ENCODE measurements around the gene MKNK1. TPM values are rescaled to one million over a fixed set of nuclear protein-coding genes. Genes with fewer than 3 reads are reported as not detected.

The MKNK1 gene
- total and polyA plus RNA-seq, 2 experiments from 2014 or later: 17.8 to 20.6 TPM

GRCh38 chr1:46556822-46557221 is 47.2 kb downstream of the MKNK1 start:
- Histone ChIP-seq H2AFZ (no peak overlapping the region), H3K4me3 (no peak overlapping the region), H4K20me1 (ENCODE audit: insufficient read depth, poor library complexity, severe bottlenecking) (no peaks in the 10 kb centered on the region), H3K4me1 (ENCODE audit: insufficient read depth) (no peaks in the 10 kb centered on the region), H3K36me3 (replicated peaks; ENCODE audit: insufficient read depth, low read depth) (no peaks in the 10 kb centered on the region), H3K9me2 (replicated peaks; ENCODE audit: insufficient read depth) (no peaks in the 10 kb centered on the region), H3K9me3 (ENCODE audit: low read depth) (no peaks in the 10 kb centered on the region), H3K79me2 (no peaks in the 10 kb centered on the region), H3K27ac (no peak overlapping the region), H3K27me3 (no peaks in the 10 kb centered on the region), H3K4me2 (no peak overlapping the region)
- WGBS (ENCODE audit: low lambda C conversion rate, missing lambda C conversion rate): 88% methylated on average over 3 of the region's 3 CpGs
- no peak for TF ChIP-seq EZH2phosphoT487 (IDR thresholded peaks at IDR 0.05; ENCODE audit: low read depth, severe bottlenecking, unreplicated experiment)
- TF ChIP-seq CTCF (IDR thresholded peaks at IDR 0.05; ENCODE audit: poor library complexity): no peak
- no peak for TF ChIP-seq EZH2 (IDR thresholded peaks at IDR 0.05; ENCODE audit: borderline replicate concordance)
- DNase-seq (ENCODE audit: low spot score): no peak

GRCh38 chr1:46555826-46556619 is 48.0 kb downstream of the MKNK1 start:
- Histone ChIP-seq H3K4me3 (no peak overlapping the region), H3K79me2 (no peaks in the 10 kb centered on the region), H3K4me2 (no peak overlapping the region), H3K36me3 (replicated peaks; ENCODE audit: insufficient read depth, low read depth) (no peaks in the 10 kb centered on the region), H3K27me3 (no peaks in the 10 kb centered on the region), H3K9me2 (replicated peaks; ENCODE audit: insufficient read depth) (no peaks in the 10 kb centered on the region), H4K20me1 (ENCODE audit: insufficient read depth, poor library complexity, severe bottlenecking) (no peaks in the 10 kb centered on the region), H2AFZ (no peak overlapping the region), H3K27ac (no peak overlapping the region), H3K9me3 (ENCODE audit: low read depth) (no peaks in the 10 kb centered on the region), H3K4me1 (ENCODE audit: insufficient read depth) (no peaks in the 10 kb centered on the region)
- DNase-seq (ENCODE audit: low spot score): no peak
- TF ChIP-seq EZH2phosphoT487 (IDR thresholded peaks at IDR 0.05; ENCODE audit: low read depth, severe bottlenecking, unreplicated experiment): no peak
- TF ChIP-seq EZH2 (IDR thresholded peaks at IDR 0.05; ENCODE audit: borderline replicate concordance): no peak
- TF ChIP-seq CTCF (IDR thresholded peaks at IDR 0.05; ENCODE audit: poor library complexity): no peak
- WGBS (ENCODE audit: low lambda C conversion rate, missing lambda C conversion rate): 80% methylated on average over 7 of the region's 7 CpGs

GRCh38 chr1:46554597-46555381 is 49.3 kb downstream of the MKNK1 start:
- Histone ChIP-seq H4K20me1 (ENCODE audit: insufficient read depth, poor library complexity, severe bottlenecking) (no peaks in the 10 kb centered on the region), H3K4me1 (ENCODE audit: insufficient read depth) (no peaks in the 10 kb centered on the region), H3K36me3 (replicated peaks; ENCODE audit: insufficient read depth, low read depth) (no peaks in the 10 kb centered on the region), H3K4me2 (no peak overlapping the region), H3K4me3 (no peak overlapping the region), H2AFZ (no peak overlapping the region), H3K9me2 (replicated peaks; ENCODE audit: insufficient read depth) (no peaks in the 10 kb centered on the region), H3K9me3 (ENCODE audit: low read depth) (no peaks in the 10 kb centered on the region), H3K79me2 (no peaks in the 10 kb centered on the region), H3K27ac (no peak overlapping the region), H3K27me3 (no peaks in the 10 kb centered on the region)
- WGBS (ENCODE audit: low lambda C conversion rate, missing lambda C conversion rate): 88% methylated on average over 12 of the region's 12 CpGs
- DNase-seq (ENCODE audit: low spot score): no peak
- TF ChIP-seq EZH2phosphoT487 (IDR thresholded peaks at IDR 0.05; ENCODE audit: low read depth, severe bottlenecking, unreplicated experiment) (no peak), EZH2 (IDR thresholded peaks at IDR 0.05; ENCODE audit: borderline replicate concordance) (no peak), CTCF (IDR thresholded peaks at IDR 0.05; ENCODE audit: poor library complexity) (no peak)
